ENCODE data around the gene TEAD4. TPM values are rescaled to one million over a fixed set of nuclear protein-coding genes. Genes with fewer than 3 reads are reported as not detected.

The TEAD4 gene
- total RNA-seq, 2 donors from 2014 or later: 14.1 to 35.3 TPM

GRCh38 chr12:2959505-2960389 is 550 bp downstream of the TEAD4 start:
- DNase-seq (ENCODE audit: low spot score): peak; percentile 91
- intact Hi-C loops (cut with DNase I): no loop called here

GRCh38 chr12:2960390-2960956 is 1.3 kb downstream of the TEAD4 start:
- DNase-seq (ENCODE audit: low spot score): no peak
- intact Hi-C loops (cut with DNase I): no loop called here

- intact Hi-C loops (cut with DNase I): no loop called here
- DNase-seq (ENCODE audit: low spot score): no peak
Measured at GRCh38 chr12:2960996-2961616, 1.9 kb downstream of the TEAD4 start.

- no peak for DNase-seq (ENCODE audit: low spot score)
Measured at GRCh38 chr12:2961705-2962104, 2.5 kb downstream of the TEAD4 start.

GRCh38 chr12:2963154-2963759 is 4.1 kb downstream of the TEAD4 start:
- DNase-seq (ENCODE audit: low spot score): no peak
- intact Hi-C loops (cut with DNase I): no loop called here

More at GRCh38 chr12:2961705-2962104, 2.5 kb downstream of the TEAD4 start:
- intact Hi-C loops (cut with DNase I): no loop called here

- DNase-seq (ENCODE audit: low spot score): no peak
- intact Hi-C loops (cut with DNase I): no loop called here
Measured at GRCh38 chr12:2963760-2964292, 4.6 kb downstream of the TEAD4 start.

GRCh38 chr12:2967651-2968050 is 8.5 kb downstream of the TEAD4 start:
- DNase-seq (ENCODE audit: low spot score): no peak
- intact Hi-C loops (cut with DNase I): no loop called here

- intact Hi-C loops (cut with DNase I): no loop called here
- DNase-seq (ENCODE audit: low spot score): no peak
Measured at GRCh38 chr12:2970744-2971143, 11.5 kb downstream of the TEAD4 start.

GRCh38 chr12:2973566-2973965 is 14.4 kb downstream of the TEAD4 start:
- no peak for DNase-seq (ENCODE audit: low spot score)
- intact Hi-C loops (cut with DNase I): no loop called here

- no peak for DNase-seq (ENCODE audit: low spot score)
- intact Hi-C loops (cut with DNase I): no loop called here
Measured at GRCh38 chr12:2974560-2974971, 15.4 kb downstream of the TEAD4 start.

GRCh38 chr12:2976581-2976996 is 17.4 kb downstream of the TEAD4 start:
- intact Hi-C loops (cut with DNase I): no loop called here
- DNase-seq (ENCODE audit: low spot score): no peak

- intact Hi-C loops (cut with DNase I): no loop called here
Measured at GRCh38 chr12:2977776-2978175, 18.6 kb downstream of the TEAD4 start.

GRCh38 chr12:2979806-2980205 is 20.6 kb downstream of the TEAD4 start:
- no peak for DNase-seq (ENCODE audit: low spot score)
- intact Hi-C loops (cut with DNase I): no loop called here

More at GRCh38 chr12:2977776-2978175, 18.6 kb downstream of the TEAD4 start:
- DNase-seq (ENCODE audit: low spot score): no peak

- intact Hi-C loops (cut with DNase I): no loop called here
- DNase-seq (ENCODE audit: low spot score): no peak
Measured at GRCh38 chr12:2980630-2981029, 21.4 kb downstream of the TEAD4 start.

- no peak for DNase-seq (ENCODE audit: low spot score)
- intact Hi-C loops (cut with DNase I): no loop called here
Measured at GRCh38 chr12:2982361-2982760, 23.2 kb downstream of the TEAD4 start.

- intact Hi-C loops (cut with DNase I): no loop called here
- DNase-seq (ENCODE audit: low spot score): no peak
Measured at GRCh38 chr12:2984249-2984648, 25.1 kb downstream of the TEAD4 start.

- intact Hi-C loops (cut with DNase I): no loop called here
- DNase-seq (ENCODE audit: low spot score): no peak
Measured at GRCh38 chr12:2984698-2985097, 25.5 kb downstream of the TEAD4 start.

- no peak for DNase-seq (ENCODE audit: low spot score)
- intact Hi-C loops (cut with DNase I): no loop called here
Measured at GRCh38 chr12:2986876-2987275, 27.7 kb downstream of the TEAD4 start.

GRCh38 chr12:2988494-2988893 is 29.3 kb downstream of the TEAD4 start:
- no peak for DNase-seq (ENCODE audit: low spot score)
- intact Hi-C loops (cut with DNase I): no loop called here

- DNase-seq (ENCODE audit: low spot score): no peak
- intact Hi-C loops (cut with DNase I): no loop called here
Measured at GRCh38 chr12:2992724-2993123, 33.5 kb downstream of the TEAD4 start.

Data from posterior vena cava (tissue), 2 donors.